Measurements from ENCODE around the gene NNAT. TPM values are rescaled to one million over a fixed set of nuclear protein-coding genes. Genes with fewer than 3 reads are reported as not detected.

NNAT gene
- total RNA-seq, 3 donors from 2014 or later (not counting 1 experiment from before 2014, with no cell fraction given), result not detected

- Histone ChIP-seq H3K27me3 (ENCODE audit: control insufficient read depth, insufficient read depth, low read length) (peaks cover 21% of the 10 kb centered on the region), H3K4me1 (ENCODE audit: control insufficient read depth, insufficient read depth, low read length) (peaks cover 6% of the 10 kb centered on the region), H3K36me3 (ENCODE audit: control insufficient read depth, insufficient read depth, low read length) (no peaks in the 10 kb centered on the region), H3K27ac (ENCODE audit: low read length) (no peak overlapping the region), H3K4me3 (ENCODE audit: low read length) (no peak overlapping the region), H3K9me3 (ENCODE audit: control insufficient read depth, insufficient read depth, low read length) (no peaks in the 10 kb centered on the region)
- intact Hi-C loops (cut with micrococcal nuclease), result loop anchor here (2.0 kb wide), 1 partner anchor 656 kb away; no protein-coding TSS in a partner anchor
- Mint-ChIP-seq H3K36me3 (no peaks in the 10 kb centered on the region), H3K9me3 (no peaks in the 10 kb centered on the region), H3K27ac (no peak overlapping the region), H3K4me1 (no peaks in the 10 kb centered on the region), H3K27me3 (ENCODE audit: low read depth in 2 of 2) (peaks cover 24 to 49% of the 10 kb centered on the region in 2 donors), H3K4me3 (no peak overlapping the region)
- ATAC-seq (no peak), DNase-seq (no peak)
- WGBS (ENCODE audit: insufficient coverage), result 82% methylated on average over 12 of the region's 14 CpGs
- no peak for TF ChIP-seq CTCF (IDR thresholded peaks at IDR 0.05)
Observed at GRCh38 chr20:37565134-37565811, 44.2 kb downstream of the NNAT start.

- H3K27me3 ChIP-seq (ENCODE audit: control insufficient read depth, insufficient read depth, low read length), result peaks cover 21% of the 10 kb centered on the region
Observed at GRCh38 chr20:37566590-37567330, 45.7 kb downstream of the NNAT start.

GRCh38 chr20:37567331-37567665 lies 46.2 kb downstream of the NNAT start:
- no peak overlapping the region for H3K27ac Mint-ChIP-seq
- Histone ChIP-seq H3K27me3 (ENCODE audit: control insufficient read depth, insufficient read depth, low read length) (peaks cover 21% of the 10 kb centered on the region), H3K36me3 (ENCODE audit: control insufficient read depth, insufficient read depth, low read length) (no peaks in the 10 kb centered on the region), H3K9me3 (ENCODE audit: control insufficient read depth, insufficient read depth, low read length) (no peaks in the 10 kb centered on the region), H3K4me3 (ENCODE audit: low read length) (no peak overlapping the region), H3K27ac (ENCODE audit: low read length) (no peak overlapping the region), H3K4me1 (ENCODE audit: control insufficient read depth, insufficient read depth, low read length) (peaks cover 6% of the 10 kb centered on the region)
- no peaks in the 10 kb centered on the region for H3K4me1 Mint-ChIP-seq
- 32% methylated on average over 6 of the region's 7 CpGs for WGBS (ENCODE audit: insufficient coverage)
- no peaks in the 10 kb centered on the region for H3K36me3 Mint-ChIP-seq
- intact Hi-C loops (cut with micrococcal nuclease), result no loop called here
- peaks cover 24 to 64% of the 10 kb centered on the region in 2 donors for H3K27me3 Mint-ChIP-seq (ENCODE audit: low read depth in 2 of 2)
- no peaks in the 10 kb centered on the region for H3K9me3 Mint-ChIP-seq
- ATAC-seq (no peak), DNase-seq (no peak)
- H3K4me3 Mint-ChIP-seq, result no peak overlapping the region
- TF ChIP-seq CTCF (IDR thresholded peaks at IDR 0.05), result no peak

More at GRCh38 chr20:37566590-37567330, 45.7 kb downstream of the NNAT start:
- Mint-ChIP-seq H3K9me3 (no peaks in the 10 kb centered on the region), H3K4me1 (no peaks in the 10 kb centered on the region), H3K36me3 (no peaks in the 10 kb centered on the region), H3K27ac (no peak overlapping the region), H3K4me3 (no peak overlapping the region), H3K27me3 (ENCODE audit: low read depth in 2 of 2) (peaks cover 27 to 59% of the 10 kb centered on the region in 2 donors)
- intact Hi-C loops (cut with micrococcal nuclease), result no loop called here
- Histone ChIP-seq H3K27ac (ENCODE audit: low read length) (no peak overlapping the region), H3K4me1 (ENCODE audit: control insufficient read depth, insufficient read depth, low read length) (peaks cover 6% of the 10 kb centered on the region), H3K36me3 (ENCODE audit: control insufficient read depth, insufficient read depth, low read length) (no peaks in the 10 kb centered on the region), H3K9me3 (ENCODE audit: control insufficient read depth, insufficient read depth, low read length) (no peaks in the 10 kb centered on the region), H3K4me3 (ENCODE audit: low read length) (no peak overlapping the region)
- no peak for ATAC-seq
- no peak for TF ChIP-seq CTCF (IDR thresholded peaks at IDR 0.05)
- WGBS (ENCODE audit: insufficient coverage), result 80% methylated on average over 4 of the region's 5 CpGs
- no peak for DNase-seq
